Mucosa of gallbladder (tissue), 1 donor: ENCODE data around the gene C16orf78. TPM values are rescaled to one million over a fixed set of nuclear protein-coding genes. Genes with fewer than 3 reads are reported as not detected.

Experiments
- DNase-seq: peaks from one replicate; pipeline ENCODE4 v3.0.0-alpha.2; 2020; ENCODE audit warnings: low spot score
- total RNA-seq: library from RNA; stranded (reverse); gene quantifications from one replicate; pipeline ENCODE4 v1.2.1, GENCODE V29; 2021
- donor health status: DM: no; HTN: no; CAD: no.

C16orf78 gene
- total RNA-seq, 1 donor from 2014 or later = not detected

DNA sequence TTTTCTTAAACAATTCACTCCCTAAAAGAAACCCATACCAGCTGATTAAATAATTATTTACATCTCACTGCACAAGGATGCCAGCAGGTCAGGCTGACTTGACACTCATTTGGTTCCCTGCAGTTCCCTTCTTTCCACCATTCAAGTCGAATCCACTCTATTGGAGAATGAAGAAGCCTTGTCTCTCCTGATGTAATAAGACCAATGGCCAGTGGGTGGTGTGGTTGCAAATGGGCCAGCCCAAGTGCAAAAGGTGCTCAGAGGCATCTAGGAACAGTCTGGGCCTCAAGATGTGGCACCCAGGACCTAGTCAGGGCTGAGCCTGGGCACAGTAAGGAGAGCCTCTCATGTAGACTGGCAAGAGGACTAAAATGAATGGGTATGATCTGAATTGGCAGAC lies 9.3 kb downstream of the C16orf78 start:
- DNase-seq = no peak

DNA sequence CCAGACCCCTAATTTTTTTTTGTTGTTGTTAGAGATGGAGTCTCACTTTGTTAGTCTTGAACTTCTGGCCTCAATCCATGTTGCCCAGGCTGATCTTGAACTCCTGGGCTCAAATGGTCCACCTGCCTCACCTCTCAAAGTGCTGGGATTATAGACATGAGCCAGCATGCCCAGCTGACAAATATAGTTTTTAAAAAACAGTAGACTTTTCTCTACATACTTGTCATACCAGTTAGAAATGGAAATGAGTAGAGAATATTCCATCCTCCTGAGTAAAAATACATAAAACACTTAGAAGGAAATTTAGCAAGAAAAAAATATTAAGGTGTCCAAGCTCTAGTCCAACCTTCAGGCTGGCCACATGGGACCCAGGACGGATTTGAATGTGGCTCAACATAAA lies 21.4 kb downstream of the C16orf78 start:
- no peak for DNase-seq

DNA sequence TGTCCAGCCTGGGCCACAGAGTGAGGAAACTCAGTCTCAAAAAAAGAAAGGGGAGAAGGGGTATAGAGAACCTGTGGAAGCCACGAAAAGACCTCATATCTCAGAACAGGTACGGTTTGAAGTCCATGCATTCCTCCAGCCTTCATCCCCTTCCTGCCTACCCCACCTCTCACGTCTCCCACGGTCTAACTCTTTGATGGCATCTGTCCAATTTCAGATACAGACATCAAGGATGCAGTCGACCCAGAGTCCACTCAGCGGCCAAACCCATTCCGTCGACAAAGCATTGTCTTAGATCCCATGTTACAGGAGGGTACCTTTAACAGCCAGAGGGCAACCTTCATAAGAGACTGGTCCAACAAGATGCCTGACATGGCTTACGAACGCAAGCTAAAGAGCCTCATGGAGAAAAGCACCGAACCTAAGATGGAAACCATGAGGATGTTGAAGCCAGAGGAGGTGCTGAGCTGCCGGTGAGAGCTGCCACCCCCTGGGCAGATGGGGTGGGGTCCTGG lies 22.7 kb downstream of the C16orf78 start:
- no peak for DNase-seq

DNA sequence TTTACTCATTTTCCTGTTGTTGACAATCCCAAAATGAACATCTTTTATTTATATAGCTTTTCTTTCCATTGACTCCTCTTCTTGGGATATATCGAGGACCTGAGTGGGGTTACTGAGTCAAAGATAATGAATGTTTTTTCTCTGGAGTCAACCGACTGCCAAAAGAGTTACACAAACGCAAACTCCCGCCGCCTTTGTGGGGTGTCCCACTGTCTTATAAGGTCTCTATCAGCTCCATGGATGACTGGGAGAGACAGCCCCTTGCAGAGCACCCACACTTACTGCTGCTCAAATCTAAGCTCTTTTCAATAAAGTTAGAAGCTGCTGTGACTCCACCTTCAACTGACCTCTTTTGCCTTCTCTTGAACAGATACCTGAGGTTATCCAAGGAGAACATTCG lies 25.2 kb downstream of the C16orf78 start:
- DNase-seq = no peak

DNA sequence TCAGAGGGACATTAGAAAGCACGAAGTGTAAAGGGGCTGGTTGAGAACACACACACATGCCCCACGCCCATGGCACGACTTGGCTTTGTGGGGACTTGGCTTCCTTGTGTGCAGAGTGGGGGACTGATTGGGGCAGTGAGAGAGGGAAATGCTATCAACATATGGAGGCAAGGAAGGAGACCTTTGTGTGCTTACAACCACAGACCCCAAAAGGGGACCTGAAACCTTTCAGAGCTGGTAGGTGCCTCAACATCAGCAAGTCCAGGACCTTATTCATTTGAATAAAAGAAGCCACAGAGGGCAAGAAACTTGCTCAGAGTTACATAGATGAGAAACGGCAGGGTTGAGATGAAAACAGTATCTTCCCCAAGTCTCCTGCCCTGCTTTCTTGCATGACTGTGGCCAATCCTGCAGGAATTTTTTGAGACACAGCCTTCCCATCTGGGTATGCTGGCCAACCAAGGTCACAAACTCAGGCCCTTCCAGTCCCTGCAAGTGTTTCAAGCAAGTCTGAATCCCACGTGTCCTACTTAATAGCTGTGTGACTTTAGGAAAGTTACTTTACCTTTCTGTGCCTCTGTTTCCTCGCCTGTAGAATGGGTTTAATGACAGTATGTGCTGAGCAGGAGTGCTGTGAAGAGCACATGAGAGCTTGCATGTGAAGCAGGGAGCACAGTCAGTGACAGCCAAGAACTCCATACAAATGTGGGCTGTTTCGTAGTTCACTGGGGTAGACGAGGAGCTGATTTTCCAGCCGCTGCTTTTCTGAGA lies 26.2 kb downstream of the C16orf78 start:
- no peak for DNase-seq

DNA sequence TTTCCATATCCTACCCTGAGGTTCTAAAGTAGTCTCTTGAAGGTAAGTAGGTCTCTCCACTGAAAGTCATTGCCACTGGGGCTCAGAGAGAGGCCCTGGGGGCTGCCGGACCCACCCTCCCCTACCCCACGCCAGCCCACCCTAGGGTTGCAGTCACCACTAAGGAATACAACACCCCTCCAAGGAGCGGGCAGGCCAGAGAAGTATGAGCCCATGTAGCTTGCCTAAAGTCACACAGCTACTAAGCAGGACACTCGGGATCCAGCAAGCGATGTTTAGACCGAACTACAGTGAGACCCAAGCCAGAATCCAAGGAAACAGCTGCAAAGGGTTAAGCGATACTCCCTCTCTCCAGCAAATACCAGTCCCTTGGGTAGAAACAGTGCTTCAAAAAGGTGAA lies 27.0 kb downstream of the C16orf78 start:
- no peak for DNase-seq

DNA sequence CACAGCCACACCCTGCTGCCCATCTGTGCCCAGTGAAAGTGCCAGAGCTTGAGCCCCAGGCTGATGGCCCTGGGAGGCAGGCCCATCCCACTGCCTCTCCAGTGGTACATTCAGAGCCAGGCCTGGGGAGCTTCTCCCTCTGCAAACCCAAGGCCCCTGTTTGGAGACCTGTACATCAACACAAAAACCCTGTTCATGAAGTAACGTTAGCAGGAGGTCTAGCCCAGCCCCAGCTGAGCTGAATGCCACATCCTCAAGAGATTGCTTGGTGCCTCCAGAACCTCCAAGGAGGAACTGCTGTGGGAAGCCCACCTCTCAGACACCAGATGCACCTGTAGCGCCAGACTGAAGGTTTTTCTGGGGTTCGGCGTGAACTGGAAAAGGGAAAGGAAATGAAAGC lies 31.5 kb downstream of the C16orf78 start:
- no peak for DNase-seq

DNA sequence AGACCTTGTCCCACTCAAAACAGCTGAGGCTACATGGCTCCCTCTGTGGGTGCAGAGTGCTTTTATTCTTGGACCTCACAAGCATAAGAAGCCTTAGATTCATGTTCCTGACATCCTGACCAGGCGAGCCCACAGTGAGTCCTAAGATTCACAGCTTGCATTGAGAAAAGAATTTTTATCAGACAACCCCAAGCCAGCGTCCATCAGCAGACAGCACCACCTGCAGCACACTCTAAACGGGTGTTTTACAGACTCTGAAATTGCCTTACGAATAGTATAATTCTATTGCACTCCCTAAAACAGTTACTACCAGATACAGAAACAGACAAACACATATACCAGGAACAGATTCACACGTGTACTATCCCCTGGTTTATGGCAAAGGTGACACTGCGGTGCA lies 31.9 kb downstream of the C16orf78 start:
- DNase-seq = no peak

DNA sequence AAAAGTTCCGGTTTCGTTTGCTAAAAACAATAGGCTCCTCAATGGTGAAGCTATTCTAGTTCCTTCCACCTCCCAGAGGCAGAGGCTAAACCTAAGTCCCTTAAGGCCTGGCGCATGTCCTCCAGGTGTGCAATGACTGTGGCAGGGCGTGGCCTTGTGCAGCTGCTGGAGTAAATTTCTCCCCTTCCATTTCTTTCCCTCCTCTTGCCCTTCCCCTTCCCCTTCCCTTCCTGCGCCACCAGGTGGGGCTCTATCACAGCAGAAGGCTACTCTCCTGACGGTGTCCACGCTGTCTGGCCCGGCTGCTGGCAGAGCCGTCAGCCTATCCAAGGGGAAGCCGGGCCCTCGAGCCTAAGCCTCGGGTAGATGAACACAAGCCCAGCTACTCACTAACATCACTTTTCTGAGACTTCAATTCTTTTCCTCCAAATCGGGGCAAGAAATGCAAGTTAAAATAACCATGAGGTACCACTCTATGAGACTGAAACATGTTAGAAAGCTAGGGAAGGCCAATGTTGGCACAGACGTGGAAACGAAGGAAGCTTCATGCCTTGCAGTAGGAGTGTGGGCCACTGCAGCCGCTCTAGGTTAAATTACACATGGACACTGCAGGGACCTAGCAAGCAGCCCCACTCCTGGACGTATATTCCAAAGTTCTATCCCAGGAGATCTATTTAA lies 34.4 kb downstream of the C16orf78 start:
- DNase-seq = peak; percentile 80

DNA sequence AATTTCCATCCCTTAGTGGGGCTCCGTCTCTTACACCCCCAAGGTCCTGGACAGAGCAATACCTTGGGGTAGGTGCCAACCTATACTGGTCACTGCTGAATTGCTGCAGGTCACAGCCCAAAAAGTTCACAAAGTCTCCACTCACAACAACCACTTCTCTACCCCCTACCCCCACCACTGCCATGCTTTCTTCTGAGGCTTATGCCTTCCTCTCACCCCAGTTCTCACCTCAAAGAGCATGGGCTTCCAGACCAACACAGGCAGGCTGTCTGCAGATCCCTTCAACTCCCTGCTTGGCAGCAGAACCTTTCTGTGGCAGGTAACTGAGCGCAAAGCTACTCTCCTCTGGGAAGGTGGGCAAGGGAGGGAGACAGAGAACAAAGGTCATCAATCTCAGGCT lies 35.5 kb downstream of the C16orf78 start:
- no peak for DNase-seq

DNA sequence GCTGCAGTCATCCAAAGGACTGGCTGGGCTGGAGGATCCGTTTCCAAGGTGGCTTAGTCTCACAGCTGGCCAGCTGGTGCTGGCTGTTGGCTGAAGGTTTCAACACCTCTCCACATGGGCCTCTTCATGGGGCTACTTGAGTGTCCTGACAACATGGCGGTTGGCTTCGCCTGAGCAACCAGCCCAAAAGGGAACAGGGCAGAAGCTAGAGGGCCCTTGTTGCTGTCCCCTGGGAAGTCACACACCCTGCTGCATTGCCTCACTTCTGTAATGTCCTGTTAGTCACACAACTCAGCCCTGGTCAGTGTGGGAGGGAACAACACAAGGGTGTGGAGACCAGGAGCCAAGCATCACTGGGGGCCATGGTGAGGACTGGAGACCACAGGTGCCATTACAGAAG lies 36.6 kb downstream of the C16orf78 start:
- DNase-seq = no peak

DNA sequence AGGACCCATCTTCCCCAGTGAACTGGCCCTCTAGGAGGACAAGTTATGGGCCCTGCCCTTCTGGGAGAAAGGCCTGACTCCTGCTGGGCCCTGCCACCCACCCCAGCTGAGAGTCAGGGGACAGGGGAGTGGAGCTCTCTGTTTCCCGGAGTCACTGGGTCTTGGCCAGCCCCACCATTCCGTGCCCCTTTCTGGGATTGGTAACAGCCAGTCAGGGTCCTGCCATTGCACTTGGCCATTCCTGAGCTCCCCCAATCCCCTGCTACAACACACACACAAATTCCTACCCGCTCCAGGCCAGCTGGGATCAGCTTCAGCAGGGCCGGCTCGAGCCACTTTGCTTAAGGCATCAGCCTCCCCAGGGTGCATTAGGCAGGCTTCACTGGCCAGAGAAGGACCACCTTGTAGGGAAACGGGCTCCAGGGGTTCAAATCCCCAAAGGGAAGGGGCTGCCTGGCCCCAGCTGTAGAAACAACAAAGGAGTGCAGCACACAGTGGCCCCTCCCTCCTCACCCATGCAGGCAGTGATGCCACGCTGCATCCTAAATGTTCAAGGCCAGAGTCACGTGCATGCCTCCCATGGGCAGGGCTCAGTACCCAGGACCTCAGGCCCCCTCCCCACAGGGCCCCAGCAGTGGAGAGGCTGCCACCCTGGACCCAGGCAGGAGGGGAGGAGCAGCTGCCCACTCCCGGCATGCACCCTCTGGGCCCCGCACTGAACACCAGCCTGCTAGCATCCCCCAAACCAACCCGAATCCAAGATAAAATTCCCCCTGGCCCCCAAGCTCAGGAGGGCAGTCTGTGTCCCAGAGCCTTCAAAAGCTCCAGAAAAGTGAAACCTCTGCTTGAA lies 37.7 kb downstream of the C16orf78 start:
- DNase-seq = no peak

DNA sequence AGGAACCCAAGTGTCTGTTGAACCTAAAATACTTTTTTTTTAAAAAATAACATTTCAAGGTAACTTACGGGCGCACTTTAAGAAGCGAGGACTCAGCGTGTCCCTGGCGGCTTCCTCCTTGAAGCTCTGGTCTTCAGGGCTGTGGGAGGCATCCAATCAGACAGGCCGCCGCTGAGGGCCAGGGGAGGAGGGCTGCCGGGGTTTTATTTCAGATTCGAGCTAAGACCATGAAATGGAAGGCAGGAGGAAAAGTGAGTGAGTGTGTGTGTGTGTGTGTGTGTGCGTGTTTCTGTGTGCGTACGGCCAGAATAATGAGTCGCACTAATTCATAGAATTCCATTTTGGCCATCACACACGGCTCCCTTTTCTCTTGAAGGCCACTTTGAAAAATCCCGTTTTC lies 41.1 kb downstream of the C16orf78 start:
- DNase-seq = no peak

DNA sequence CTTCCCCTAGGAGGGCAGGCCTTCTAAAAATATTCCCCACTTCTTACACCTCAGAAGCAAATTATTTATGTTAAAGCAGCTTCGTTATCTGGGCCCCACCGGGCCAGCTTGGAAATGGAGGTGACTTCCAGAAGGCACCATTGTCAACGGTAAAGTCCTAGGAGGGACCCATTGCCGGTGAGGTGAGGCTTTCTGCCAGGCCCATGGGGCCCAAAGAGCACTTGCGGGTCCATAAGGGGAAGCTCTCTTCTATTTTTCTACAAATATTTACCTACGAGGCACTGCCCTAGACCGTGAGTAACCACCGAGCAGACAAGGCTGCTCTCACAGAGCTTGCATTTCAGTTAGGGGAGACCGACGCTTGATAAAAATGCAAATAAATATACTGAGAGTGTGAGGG lies 41.5 kb downstream of the C16orf78 start:
- DNase-seq = no peak

DNA sequence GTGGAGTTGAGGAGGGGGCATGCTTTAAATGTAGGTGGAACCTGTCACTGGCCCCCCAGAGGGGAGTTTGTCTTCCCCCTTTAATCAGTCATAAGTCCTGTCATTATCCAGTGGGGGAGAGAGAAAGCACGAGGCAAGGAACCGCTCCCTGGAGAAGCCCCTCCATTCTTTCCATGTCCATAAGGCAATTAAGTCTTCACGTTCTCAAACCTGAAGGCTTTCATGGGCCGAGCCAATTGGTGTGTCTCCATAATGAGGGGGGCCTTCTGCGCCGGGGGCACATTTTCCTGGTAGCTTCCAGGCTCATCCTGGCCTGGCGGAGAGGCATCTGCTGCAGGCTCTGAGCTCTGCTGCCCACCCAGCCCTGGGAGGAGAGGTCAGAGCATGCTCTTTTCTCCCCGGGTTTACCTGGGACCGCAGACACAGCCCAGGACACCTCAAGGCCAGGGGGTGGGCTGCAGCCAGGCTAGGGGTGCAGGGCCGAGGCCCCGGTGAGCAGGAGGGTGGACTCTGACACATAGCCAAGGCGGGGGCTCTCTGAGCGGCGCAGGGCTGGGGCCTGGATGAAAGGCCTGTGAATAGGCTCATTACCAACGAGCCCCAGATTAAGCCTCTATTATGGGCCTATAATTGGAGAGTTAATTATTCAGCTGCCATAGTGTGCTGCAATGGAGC lies 42.5 kb downstream of the C16orf78 start:
- no peak for DNase-seq

DNA sequence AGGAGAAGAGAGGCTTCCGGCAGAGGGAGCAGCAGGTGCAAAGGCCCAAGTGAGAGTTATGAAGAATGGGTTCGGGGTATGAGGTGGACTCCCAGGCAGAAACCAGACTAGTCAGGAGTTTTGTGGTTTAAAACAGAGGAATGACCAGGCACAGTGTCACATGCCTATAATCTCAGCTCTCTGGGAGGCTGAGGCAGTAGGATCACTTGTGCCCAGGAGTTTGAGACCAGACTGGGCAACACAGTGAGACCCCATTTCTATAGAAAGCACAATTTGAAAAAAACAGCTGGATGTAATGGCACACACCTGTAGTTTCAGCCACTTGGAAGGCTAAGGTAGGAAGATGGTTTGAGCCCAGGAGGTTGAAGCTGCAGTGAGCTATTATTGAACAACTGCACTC lies 43.8 kb downstream of the C16orf78 start:
- no peak for DNase-seq

DNA sequence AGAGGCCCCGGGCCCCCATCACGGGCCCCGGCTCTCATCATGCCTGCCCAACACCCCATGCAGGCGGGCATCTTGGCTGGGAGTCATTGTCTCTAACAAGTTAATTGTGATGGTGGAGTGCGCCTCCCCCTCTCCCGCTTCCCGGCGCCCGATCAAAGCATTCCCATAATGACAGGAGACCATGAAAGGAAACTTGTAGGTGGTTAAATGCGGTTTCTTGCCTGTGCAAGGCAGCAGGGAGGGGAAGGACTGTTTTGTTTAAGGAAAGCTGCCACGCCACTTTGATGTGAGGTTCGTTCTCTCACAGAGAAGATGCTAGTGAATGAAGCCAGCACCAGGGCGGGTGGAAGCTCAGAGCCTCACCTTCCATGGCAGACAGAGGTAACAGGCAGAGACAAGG lies 45.4 kb downstream of the C16orf78 start:
- DNase-seq = no peak

DNA sequence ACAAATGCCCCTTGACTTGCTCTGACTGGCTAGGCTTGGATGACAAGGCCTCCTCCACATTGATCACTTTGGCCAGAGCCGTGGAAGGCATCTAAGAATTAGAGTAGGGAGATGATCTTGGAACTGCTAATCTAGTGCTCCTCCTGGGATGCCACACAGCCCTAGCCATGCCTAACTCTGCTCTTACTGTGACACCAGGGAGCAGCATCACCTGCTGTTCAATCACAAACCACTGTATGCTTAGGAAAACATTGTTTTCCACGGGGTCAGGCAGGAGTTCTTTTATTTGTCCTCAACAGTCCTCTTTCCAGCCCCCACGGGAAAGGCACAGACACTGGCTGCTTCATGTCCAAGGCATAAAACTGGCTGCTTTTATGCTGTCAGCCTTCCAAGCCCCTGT lies 46.3 kb downstream of the C16orf78 start:
- no peak for DNase-seq

DNA sequence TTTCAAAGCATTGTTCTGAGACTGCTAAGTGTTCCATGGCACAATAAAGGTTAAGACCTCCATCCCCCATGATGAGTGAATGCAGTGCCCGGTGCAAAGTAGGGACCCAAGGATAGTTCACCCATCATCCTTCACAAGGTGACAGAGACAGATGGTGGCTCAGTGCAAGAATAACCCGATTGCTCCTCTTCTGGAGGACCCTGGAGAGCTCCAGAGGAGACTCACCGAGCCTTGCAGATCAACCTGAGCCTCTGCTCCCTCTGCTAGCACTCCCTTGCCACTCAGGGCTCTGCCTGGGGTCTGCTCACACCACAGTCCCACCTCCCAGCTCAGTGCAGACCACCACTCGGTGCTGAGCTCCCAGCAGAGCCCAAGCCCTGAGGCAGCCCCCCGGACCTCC lies 49.3 kb downstream of the C16orf78 start:
- DNase-seq = no peak

DNA sequence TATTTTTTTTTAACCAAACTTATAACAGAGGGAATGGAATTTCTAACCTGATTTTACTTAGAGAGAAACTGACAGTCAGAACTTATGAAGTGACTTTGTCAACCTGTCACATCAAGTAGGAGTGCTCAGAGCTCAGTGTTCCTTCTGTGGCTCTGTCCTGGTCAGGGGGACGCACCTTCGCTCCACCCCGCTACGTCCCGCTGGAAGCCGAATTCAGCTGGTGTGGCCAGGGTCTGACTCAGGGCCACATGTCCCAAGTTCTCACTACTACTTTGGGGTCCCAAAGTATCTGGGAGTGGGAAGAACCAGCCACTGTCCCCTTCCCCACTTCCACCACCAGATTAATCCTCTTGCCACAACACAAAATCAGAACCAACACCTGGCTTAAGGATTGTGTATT lies 51.4 kb downstream of the C16orf78 start:
- DNase-seq = no peak

DNA sequence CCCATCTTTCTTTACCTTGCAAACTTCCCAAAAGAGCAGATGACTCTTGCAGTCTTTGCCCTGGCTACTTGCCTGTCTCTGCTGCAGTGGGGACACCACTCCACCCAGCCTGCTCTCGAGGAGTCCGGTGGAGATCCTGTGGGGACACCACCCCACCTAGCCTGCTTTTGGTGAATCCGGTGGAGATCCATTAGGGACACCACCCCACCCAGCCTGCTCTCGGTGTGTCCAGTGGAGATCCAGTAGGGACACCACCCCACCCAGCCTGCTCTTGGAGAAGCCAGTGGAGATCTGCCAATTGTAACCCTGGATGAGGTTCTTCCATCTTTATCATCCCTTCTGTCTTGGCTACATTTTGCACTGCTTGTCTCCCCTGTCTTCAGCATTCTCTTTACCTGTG lies 54.2 kb downstream of the C16orf78 start:
- DNase-seq = no peak

DNA sequence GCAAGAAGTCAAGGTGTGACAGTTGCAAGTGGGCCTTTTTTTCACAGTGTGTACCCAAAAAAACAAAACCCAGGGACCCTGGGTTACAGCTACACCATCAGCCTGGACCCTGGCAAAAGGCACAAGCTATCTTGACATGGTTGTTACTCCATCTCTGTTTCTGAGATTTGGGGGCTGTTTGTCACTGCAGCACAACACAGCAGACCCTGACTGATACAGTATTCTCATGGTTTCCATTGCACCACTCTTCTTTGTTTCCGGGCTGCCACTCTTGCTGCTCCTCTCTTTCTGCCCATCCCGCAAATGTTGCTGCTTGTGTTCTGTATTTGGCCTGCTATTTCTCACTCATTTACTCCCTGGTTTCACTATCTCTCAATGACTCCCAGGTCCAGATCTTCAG lies 55.2 kb downstream of the C16orf78 start:
- DNase-seq = no peak
